CD4-positive, alpha-beta T cell treated with Interleukin-21 for 1 hour (primary cell): ENCODE measurements around the gene ITPKC.
"Not testable (repeated sequence)": the region's sequence is repeated elsewhere in the genome, so short reads cannot be mapped to it uniquely, and the experiment has no call there.

ENCODE experiments used
- DNase-seq: peaks from one replicate; pipeline ENCODE4 v3.0.0-alpha.2; 2020

ITPKC gene

GRCh38 chr19:40742886-40743285 lies 26.0 kb downstream of the ITPKC start:
- DNase-seq, result no peak

GRCh38 chr19:40743926-40744325 lies 27.0 kb downstream of the ITPKC start:
- no peak for DNase-seq

- peak; percentile 40 for DNase-seq
These were observed 27.9 kb downstream of the ITPKC start for GRCh38 chr19:40744554-40745401.

- DNase-seq, result no peak
These were observed 28.5 kb downstream of the ITPKC start for GRCh38 chr19:40745402-40745780.

GRCh38 chr19:40747536-40747935 lies 30.6 kb downstream of the ITPKC start:
- no peak for DNase-seq

- DNase-seq, result peak; percentile 100
These were observed 33.4 kb downstream of the ITPKC start, which contains the start of gene ACTMAP for GRCh38 chr19:40750058-40750873. TSS of gene ACTMAP (minus strand) at chr19:40750477. CDS start at chr19:40749803, 674 bp downstream.

GRCh38 chr19:40750874-40751537 lies 34.1 kb downstream of the ITPKC start, which contains the start of gene SNRPA:
TSS of gene SNRPA (plus strand) at chr19:40751203. CDS start at chr19:40751409, 206 bp downstream.
- peak; percentile 97 for DNase-seq

- no peak for DNase-seq
These were observed 35.4 kb downstream of the ITPKC start for GRCh38 chr19:40752257-40752781.

- peak; percentile 34 for DNase-seq
These were observed 37.8 kb downstream of the ITPKC start for GRCh38 chr19:40754611-40755247.

- no peak for DNase-seq
These were observed 38.3 kb downstream of the ITPKC start for GRCh38 chr19:40755248-40755624.

GRCh38 chr19:40755791-40756190 lies 38.9 kb downstream of the ITPKC start:
- no peak for DNase-seq

GRCh38 chr19:40756502-40757110 lies 39.7 kb downstream of the ITPKC start:
- peak; percentile 28 for DNase-seq

GRCh38 chr19:40758491-40758890 lies 41.6 kb downstream of the ITPKC start:
- no peak for DNase-seq

GRCh38 chr19:40759352-40759751 lies 42.4 kb downstream of the ITPKC start:
- no peak for DNase-seq

GRCh38 chr19:40762754-40763470 lies 46.0 kb downstream of the ITPKC start:
- no peak for DNase-seq

GRCh38 chr19:40763526-40763925 lies 46.6 kb downstream of the ITPKC start:
- DNase-seq, result no peak

- no peak for DNase-seq
These were observed 47.1 kb downstream of the ITPKC start for GRCh38 chr19:40763963-40764362.

- not testable (repeated sequence) for DNase-seq
These were observed 49.5 kb downstream of the ITPKC start for GRCh38 chr19:40766385-40766784.

GRCh38 chr19:40768869-40769268 lies 52.0 kb downstream of the ITPKC start:
- DNase-seq, result no peak

- peak; percentile 60 for DNase-seq
These were observed 54.4 kb downstream of the ITPKC start for GRCh38 chr19:40771101-40771862.
